Hippocampal formation (tissue), 2 donors: ENCODE data around the gene NT5C2.
A peak's percentile ranks its signal among the peaks of the same experiment; 100 is the strongest.
"Not testable (repeated sequence)": the region's sequence is repeated elsewhere in the genome, so short reads cannot be mapped to it uniquely, and the experiment has no call there.

ENCODE experiments used
- DNase-seq, 2 donors: peaks; one replicate each; lab custom pipeline; 2025; lab: John Stamatoyannopoulos, UW

NT5C2 gene

DNA sequence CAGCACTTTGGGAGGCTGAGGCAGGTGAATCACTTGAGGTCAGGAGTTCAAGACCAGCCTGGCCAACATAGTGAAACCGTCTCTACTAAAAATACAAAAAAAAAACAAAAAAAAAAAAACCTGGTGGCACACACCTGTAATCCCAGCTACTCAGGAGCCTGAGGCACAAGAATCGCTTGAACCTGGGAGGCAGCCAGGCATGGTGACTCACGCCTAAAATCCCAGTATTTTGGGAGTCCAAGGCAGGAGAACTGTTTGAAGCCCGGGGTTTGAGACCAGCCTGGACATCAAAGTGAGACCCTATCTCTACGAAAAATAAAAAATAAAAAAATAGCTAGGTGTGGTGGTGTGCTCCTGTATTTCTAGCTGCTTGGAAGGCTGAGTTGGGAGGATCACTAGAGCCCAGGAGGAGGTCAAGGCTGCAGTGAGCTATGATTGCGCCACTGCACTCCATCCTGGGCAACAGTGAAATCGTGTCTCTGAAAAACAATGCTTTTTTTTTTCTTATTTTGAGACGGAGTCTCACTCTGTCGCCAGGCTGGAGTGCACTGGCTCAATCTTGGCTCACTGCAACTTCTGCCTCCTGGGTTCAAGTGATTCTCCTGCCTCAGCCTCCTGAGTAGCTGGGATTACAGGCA is 29.2 kb downstream of the NT5C2 start:
- DNase-seq = not testable (repeated sequence)

DNA sequence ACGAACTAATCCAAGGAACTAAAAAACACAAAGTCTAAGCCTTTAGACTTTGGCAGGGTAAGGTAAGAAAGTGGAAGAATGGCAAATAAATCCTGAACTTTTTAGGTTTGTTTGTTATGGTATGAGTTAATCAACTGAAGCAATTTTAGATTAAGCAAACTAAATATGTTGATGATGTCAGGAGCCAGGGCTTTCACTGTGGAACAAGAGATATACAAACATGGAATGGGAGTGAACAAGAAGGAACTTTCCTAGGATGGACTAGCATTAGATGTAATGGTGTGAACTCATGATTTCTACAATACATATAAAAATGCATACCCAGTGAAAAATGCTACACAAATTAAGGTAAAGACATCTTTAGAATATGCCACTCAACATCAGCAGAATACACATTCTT is 35.8 kb downstream of the NT5C2 start:
- DNase-seq = no peak

DNA sequence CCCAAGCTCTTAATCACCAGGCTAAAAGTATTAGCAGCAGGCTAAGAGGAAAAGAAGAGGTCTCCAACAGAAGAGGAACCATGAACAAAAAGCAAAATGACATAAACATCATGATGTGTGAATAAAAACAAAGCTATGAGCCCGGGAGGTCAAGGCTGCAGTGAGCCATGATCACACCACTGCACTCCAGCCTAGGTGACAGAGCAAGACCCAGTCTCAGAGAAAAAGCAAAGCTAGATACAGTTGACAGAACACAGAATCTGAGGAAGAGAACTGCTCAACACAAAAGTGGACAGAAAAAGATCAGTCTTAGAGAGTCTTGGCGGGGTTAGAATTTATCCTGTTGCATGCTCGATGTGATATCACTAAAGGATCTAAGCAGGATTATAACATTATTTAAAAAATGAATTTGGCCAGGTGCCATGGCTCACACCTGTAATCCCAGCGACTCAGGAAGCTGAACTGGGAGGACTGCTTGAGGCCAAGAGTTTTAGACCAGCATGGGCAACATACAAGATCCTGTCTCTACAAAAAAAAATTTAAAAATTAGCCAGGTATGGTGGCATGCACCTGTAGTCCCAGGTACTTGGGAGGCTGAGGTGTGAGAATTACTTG is 37.5 kb downstream of the NT5C2 start:
- DNase-seq = no peak

DNA sequence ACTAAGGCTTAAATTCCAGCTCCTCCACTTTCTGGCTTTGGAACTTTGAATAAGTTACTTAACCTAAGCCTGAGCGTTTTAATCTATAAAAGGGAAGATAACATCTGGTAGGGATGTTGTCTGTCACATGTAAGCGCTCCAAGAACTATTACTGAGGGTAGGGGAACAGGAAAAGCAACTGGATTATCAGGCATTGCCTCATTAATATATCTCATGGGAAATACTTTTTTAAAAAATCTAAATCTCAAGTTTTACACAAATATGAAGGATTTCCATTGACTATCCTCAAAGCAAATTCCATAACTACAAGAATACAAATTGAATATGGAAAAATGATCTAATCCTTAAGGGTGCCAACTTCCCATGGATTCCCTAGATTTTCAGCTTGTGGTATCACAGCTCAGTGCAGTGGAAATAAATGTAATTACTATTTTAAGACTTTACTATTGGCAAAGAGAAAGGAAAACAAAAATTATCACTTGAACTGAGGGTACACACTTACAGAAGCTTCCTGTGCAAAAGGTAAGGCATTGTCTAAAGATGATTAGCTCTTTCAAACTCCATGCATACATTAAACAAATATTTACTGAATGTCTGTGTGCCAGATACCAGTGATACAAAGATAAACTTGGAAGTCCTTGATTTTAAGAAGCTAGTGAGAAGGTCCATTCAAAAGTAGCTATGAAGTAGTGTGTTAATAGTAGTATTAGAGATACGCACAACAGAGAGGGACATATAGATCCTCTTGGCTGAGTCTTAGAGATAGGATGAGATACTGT is 38.4 kb downstream of the NT5C2 start:
- DNase-seq = no peak

DNA sequence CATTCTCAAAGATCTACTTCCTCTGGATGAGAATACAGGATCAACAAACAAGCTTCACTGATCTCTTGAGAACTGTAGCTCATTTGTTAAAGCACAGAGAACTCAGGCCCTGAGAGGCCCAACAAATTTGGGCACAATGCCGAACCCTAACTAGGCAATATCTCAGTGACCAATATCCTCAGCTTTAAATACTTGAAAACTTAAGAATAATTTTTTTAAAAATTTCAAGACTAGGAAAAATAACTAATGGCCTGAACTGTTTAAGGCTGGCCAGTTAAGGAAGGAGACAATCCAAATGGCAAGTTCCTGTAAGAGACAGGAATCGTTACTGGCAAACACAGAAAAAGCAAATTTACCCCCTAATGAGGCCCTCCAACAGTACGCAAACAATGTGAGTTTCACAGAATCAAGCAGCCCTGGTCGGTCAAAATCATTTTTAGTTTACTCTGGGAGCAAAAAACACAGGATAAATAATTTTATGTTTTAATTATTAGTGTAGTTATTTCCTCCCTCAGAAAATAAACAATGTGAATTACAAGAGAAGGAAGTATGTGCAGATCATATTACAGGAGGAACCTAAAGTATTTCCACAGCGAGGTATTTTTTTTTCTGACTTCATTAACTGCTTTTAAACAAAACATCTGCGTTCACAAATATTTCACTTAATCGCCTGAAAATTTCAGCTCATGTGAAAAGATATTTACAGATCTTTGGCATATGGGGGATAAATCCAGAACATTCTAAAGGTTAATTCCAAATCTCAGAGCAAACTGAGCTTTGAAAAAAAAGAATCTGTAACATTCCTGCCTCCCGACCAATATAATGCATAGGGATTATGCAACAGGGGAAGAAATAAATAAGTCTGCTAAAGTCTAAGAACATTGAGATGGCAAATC is 39.5 kb downstream of the NT5C2 start:
- DNase-seq = peak; percentile 19 to 40

DNA sequence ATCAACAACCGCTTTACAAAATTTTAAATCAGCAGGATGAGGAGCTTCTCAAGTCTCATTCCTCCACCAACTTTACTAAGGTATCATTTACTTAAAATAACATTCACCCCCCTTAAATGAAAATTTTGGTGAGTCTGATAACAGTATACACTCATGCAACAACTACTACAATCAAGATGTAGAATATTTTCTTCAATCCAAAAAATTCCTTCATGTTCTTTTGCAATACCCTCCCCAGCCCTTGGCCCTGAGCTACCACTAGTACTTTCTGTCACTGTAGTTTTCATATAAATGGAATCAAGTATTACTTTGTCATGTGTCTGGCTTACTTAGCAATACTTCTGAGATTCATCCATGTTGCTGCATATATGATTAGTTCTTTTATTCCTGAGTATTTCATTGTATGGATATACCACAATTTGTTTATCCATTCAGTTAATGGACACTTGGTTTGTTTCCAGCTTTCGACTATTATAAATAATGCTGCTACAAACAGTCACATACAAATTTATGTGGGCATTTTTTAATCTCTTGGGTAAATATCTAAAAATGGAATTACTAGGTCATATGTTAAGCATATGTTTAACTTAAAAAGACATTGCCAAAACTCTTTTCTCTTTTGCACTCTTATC is 43.0 kb downstream of the NT5C2 start:
- no peak for DNase-seq

DNA sequence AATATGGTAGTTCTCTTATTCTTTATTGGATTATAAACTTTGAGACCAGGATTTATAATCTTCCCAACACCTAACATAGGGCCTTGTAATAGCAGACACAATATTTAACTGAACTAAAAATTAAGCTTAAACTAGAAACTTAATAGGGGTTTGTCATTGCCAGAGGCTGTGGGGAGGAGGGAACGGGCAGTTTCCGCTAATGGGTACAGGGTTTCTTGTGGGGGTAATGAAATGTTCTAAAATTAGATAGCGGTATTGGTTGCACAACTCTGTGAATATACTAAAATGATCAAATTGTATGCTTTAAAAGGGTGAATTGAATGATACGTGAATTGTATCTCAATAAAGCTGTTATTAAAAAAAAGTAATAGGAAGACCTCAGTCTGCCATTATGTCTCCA is 45.4 kb downstream of the NT5C2 start:
- DNase-seq = no peak

DNA sequence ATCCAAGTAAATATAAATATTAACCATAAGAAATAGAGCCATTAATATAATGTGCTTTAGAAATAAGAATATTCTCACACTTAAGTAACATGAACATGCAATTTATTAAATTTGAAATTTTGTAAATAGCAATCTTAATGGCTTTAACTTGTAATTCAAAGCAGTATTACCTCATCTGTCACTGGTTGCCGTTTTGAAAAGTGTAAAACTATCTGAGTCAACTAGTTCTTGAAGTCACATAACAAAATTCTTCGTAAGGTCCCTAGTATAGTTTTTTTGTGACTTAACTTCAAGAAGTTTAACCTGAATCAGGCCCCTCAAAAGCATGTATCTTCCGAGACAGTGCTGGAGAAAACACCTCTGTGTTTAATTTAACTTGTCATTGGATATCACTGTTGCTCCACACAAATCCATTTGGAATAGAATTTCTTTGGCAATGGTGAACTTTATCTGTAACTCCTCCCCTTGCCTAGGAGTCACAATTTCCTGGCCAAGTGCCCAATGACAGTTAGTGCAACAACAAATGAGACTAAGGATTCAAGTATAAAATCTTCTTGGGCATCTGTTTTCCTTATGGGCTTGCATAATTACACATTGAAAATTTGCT is 47.1 kb downstream of the NT5C2 start:
- no peak for DNase-seq

DNA sequence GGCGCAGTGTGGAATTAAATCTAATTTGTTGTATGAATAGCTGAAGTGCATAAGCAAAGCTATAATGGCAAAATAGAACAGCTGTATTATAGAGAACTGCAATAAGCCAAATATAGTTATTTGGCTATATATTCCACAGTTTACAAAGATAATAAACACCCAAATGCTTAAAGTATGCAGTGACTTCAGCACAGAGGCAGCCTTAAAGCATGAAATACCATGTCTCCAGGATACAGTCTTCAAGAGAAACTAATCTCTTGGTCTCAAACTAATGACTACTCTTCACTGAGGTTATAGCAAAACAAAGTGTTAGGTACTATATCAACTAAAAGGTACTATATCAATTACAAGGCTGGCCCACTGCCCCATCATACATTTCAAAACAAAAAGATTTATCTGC is 48.0 kb downstream of the NT5C2 start:
- no peak for DNase-seq

DNA sequence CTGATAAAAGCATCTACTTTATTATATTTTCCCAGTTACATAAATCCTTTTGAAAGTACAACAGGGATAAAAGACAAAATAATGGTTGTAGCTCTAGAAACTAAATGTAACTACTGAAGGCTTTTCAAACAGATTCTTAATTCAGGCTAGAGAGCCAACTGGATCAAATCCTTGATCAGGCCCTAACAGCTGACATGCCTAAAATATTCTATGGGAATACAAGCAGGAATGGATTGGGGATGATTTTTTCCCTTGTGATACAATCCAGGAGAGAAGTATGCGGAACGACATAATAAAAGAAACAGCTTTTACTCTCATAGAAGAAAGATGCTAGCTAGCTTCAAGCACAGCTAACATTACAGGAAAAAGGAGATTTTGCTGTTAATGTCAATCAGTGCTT is 49.0 kb downstream of the NT5C2 start:
- no peak for DNase-seq

DNA sequence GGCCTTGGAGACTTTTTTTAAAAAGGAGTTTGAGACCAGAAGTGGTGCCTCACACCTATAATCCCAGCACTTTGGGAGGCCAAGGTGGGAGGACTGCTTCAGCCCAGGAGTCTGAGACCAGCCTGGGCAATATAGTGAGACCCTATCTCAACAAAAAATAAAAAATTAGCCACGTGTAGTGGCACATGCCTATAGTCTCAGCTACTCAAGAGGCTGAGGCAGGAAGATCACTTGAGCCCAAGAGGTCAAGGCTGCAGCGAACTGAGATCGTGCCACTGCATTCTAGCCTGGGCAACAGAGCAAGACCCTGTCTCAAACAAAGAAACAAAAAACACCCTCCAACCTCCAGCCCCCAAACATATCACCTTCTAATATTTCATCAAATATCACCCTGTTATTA is 49.4 kb downstream of the NT5C2 start:
- not testable (repeated sequence) for DNase-seq

DNA sequence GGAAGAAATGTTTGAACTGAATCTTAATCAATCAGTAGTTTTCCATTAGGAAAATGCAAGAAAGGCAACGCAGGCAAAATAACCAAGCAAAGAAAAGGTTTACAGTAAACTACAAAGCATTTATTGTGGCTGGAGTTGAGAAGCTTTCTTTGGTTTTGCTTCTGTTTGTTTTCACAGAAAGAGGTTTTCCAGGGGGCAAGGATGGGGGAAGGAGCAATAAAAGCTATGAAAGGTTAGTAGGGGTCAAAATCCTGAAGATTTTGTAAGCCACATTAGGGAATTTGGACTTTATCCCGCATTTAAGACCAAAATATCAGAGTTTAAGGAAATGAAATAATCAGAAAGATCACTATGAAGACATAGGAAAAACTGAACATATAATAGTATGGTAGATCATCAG is 51.1 kb downstream of the NT5C2 start:
- DNase-seq = no peak

DNA sequence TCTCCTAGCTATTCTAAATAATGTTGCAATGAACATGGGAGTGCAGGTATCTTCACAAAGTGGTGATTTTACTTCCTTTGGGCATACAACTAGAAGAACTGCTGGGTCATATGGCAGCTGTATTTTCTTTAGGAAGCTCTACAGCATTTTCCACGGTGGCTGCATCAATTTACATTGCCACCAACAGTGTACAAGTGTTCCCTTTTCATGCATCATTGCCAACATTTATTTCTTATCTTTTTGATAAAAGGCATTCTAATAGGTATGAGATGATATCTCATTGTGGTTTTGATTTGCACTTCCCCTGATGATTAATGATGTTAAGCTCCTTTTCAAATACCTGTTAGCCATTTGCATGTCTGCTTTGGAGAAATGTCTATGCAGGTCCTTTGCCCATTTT is 52.6 kb downstream of the NT5C2 start:
- no peak for DNase-seq

DNA sequence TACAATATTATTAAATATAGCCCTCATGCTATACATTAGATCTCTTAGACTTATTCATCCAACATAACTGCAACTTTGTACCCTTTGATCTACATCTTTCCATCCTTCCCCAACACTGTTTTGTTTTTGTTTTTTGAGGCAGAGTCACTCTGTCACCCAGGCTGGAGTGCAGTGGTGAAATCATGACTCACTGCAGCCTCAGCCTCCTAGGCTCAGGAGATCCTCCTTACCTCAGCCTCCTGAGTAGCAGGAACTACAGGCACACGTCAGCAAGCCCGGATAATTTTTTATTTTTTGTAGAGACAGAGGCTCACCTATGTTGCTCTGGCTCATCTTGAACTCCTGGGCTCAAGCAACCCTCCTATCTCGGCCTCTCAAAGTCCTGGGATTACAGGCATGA is 53.3 kb downstream of the NT5C2 start:
- no peak for DNase-seq

DNA sequence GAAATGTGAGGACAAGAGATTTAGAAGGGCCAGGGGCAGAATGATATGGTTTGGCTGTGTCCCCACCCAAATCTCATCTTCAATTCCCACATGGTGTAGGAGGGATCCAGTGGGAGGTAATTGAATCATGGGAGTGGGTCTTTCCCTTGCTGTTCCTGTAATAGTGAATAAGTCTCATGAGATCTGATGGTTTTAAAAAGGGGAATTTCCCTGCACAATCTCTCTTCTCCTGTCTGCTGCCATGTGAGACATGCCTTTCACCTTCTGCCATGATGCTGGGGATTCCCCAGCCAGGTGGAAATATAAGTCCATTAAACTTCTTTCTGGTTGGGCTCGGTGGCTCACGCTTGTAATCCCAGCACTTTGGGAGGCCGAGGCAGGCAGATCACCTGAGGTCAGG is 57.9 kb downstream of the NT5C2 start:
- DNase-seq = not testable (repeated sequence)

DNA sequence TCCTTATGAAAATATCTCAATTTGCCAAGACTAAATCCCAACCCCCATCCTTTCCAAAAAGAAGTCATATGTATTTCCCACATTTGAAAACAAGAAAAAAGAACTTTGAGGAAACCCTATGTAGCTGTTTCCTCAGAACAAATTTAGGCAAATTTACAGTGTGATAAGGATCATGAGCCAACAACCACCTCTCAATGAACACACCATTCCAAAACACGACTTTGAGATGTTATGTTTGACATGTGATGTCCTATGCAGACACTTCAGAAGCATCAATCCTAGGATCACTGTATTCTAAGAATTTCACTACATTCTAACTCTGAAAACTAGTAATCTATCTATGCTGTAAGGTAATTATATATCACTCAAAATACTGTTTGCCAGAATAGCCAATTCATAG is 62.2 kb downstream of the NT5C2 start:
- no peak for DNase-seq

DNA sequence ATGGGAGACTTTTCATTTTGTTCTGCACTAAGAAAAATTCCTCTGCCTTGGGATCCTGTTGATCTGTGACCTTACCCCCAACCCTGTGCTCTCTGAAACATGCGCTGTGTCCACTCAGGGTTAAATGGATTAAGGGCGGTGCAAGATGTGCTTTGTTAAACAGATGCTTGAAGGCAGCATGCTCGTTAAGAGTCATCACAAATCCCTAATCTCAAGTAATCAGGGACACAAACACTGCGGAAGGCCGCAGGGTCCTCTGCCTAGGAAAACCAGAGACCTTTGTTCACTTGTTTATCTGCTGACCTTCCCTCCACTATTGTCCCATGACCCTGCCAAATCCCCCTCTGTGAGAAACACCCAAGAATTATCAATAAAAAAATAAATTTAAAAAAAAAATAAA is 62.9 kb downstream of the NT5C2 start:
- not testable (repeated sequence) for DNase-seq

DNA sequence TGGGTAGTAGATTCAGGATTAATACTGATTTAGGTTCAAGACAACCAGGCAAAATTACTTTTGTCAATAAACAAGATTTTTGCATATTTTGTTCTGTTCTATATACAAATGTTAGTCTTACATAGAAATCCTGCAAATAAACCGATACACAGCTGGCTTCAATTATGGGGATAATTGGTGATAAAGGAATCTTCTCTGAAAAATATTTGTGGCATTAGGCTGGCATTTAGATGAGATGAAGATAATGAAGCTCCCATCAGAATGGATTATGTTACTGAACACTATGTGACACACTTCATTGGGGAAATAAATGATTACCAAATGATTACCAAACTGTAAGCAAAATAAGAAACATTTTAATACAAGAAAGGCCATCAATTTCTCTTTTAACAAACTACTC is 65.8 kb downstream of the NT5C2 start:
- DNase-seq = no peak

DNA sequence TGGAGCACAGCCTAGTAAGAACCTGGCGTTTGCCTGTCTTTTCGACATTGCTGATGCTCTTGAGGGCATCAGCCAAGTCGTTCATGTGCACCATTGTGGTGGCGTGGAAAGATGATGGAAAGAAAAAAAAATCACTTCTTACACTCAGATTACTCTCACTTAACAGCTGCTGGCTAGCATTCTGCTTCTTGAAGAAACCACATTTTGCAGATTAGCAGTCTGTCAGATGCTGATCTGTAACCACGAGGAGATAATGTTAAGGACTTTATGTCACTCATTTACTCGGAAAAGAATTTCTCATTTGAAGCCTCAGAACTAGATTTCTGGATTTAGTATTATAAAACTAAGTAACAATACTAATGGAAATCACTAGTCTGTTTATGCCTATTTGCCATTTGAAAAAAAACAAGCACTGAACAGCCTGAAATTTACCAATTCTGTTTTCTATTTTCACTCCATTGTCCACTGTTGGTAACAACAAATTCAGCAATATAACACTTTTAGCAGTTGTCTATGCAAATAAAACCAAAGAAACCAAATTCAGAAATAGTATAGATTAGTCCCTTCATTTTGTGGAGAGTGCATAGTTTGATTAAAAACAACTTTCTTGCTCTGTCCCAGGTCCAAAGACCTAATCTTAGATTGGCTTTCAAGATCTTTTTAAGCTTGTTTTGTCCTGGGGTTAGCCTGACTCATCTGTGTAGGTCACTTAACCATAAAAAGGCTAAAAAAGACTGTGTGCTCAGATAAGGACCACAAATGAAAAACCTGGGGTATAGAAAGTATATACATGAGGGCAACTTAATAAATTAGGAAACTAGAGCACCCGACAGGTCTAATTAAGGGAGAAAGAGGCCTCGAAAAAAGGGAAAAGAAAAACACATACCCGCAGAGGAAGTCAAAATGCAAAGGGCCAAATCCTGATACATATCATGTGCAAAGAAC is 67.5 kb downstream of the NT5C2 start:
- DNase-seq = no peak

DNA sequence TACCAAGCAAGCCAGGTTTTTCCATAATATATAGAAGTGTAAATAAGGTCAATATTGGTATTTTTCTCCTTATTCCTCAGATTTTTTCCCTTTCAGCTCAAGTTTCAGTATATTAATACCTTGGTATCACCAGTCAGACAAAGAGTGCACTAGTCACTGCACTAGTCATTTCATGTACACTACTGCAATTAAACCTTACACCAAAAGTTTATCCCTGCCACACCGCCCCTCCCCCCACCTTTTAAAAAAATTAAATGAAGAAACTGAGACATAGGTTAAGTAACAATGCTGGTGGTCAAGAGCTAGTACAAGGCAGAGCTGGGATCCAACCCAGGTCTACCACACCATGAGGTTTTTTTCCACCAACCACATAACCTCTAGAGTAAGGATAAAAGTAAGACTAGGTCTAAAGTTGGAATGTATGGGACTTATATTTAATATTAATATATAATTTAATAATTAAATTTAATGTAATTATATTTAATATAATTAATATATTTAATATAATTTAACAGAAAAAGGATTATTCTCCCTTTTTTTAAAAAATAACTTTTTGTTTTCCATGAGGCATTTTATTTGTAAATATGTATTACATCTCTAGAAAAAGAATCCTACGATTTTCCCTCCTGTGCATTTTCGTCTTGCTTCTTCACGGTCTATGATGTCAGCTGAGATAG is 68.5 kb downstream of the NT5C2 start:
- DNase-seq = no peak
